Neuronal stem cell (in vitro differentiated cells): Measurements from ENCODE around the gene SORCS1.

Experiments used
- DNase-seq: peaks from one replicate; pipeline ENCODE4 v3.0.0-alpha.2; 2013; ENCODE audit warnings: low spot score
- H2AFZ ChIP-seq: one replicate; pipeline ENCODE4 v1.6.1; 2013; ENCODE audit warnings: mild to moderate bottlenecking, low read length, inconsistent platforms
- H2AK5ac ChIP-seq: 2 replicates; pipeline ENCODE4 v1.6.1; 2013; ENCODE audit warnings: low read depth, mild to moderate bottlenecking, inconsistent platforms, low read length, moderate library complexity, mixed read lengths
- H2BK120ac ChIP-seq: 2 replicates; pipeline ENCODE4 v1.6.1; 2013; ENCODE audit warnings: low read depth, mild to moderate bottlenecking, inconsistent platforms, low read length, moderate library complexity, mixed read lengths
- H2BK12ac ChIP-seq: one replicate; pipeline ENCODE4 v1.6.1; 2013; ENCODE audit warnings: low read length, inconsistent platforms
- H2BK15ac ChIP-seq: 2 replicates; pipeline ENCODE4 v1.6.1; 2013; ENCODE audit warnings: mild to moderate bottlenecking, low read length, inconsistent platforms, mixed read lengths
- H2BK5ac ChIP-seq: one replicate; pipeline ENCODE4 v1.6.1; 2013; ENCODE audit warnings: inconsistent platforms, mild to moderate bottlenecking, low read length, moderate library complexity
- H3K14ac ChIP-seq: one replicate; pipeline ENCODE4 v1.6.1; 2013; ENCODE audit warnings: low read length, inconsistent platforms
- H3K18ac ChIP-seq: 2 replicates; pipeline ENCODE4 v1.6.1; 2013; ENCODE audit warnings: low read length, inconsistent platforms
- H3K23ac ChIP-seq: 2 replicates; pipeline ENCODE4 v1.6.1; 2013; ENCODE audit warnings: low read depth, mild to moderate bottlenecking, mixed read lengths, low read length, inconsistent platforms; ENCODE audit not compliant: poor library complexity
- H3K27ac ChIP-seq: replicated peaks from 3 replicates; pipeline ENCODE4 v1.5.1; 2013; ENCODE audit warnings: low read length, inconsistent platforms
- H3K27me3 ChIP-seq, 3 experiments: 2 replicates each; pipeline ENCODE4 v1.6.1; 2013; ENCODE audit warnings: low read length in 3 of 3, mild to moderate bottlenecking in 2 of 3, inconsistent platforms in 1 of 3, low read depth in 1 of 3, mixed read lengths in 1 of 3, moderate library complexity in 1 of 3; ENCODE audit not compliant: control insufficient read depth in 3 of 3, insufficient read depth in 3 of 3
- H3K36me3 ChIP-seq, 2 donors: replicated peaks in 1 of 2; 2 replicates each; pipeline ENCODE4 v1.6.1; 2013; ENCODE audit warnings: low read length in 2 of 2; ENCODE audit not compliant: control insufficient read depth in 2 of 2, insufficient read depth in 2 of 2
- H3K4ac ChIP-seq: 2 replicates; pipeline ENCODE4 v1.6.1; 2013; ENCODE audit warnings: inconsistent platforms, mild to moderate bottlenecking, low read length, moderate library complexity
- H3K4me1 ChIP-seq, 2 donors: 1 replicate in 1 of 2; 2 replicates in 1 of 2; pipeline ENCODE4 v1.6.1; 2013; ENCODE audit warnings: low read length in 2 of 2, low read depth in 1 of 2; ENCODE audit not compliant: control insufficient read depth in 2 of 2, insufficient read depth in 1 of 2
- H3K4me2 ChIP-seq: one replicate; pipeline ENCODE4 v1.6.1; 2013; ENCODE audit warnings: mild to moderate bottlenecking, low read length, inconsistent platforms; ENCODE audit not compliant: insufficient read depth, poor library complexity, severe bottlenecking
- H3K4me3 ChIP-seq, 2 donors: 2 replicates each; pipeline ENCODE4 v1.5.1; 2013; ENCODE audit warnings: low read length in 2 of 2, mild to moderate bottlenecking in 2 of 2, inconsistent platforms in 1 of 2, moderate library complexity in 1 of 2
- H3K79me1 ChIP-seq: one replicate; pipeline ENCODE4 v1.6.1; 2013; ENCODE audit warnings: low read depth, mild to moderate bottlenecking, inconsistent platforms, low read length, moderate library complexity
- H3K9ac ChIP-seq: one replicate; pipeline ENCODE4 v1.6.1; 2013; ENCODE audit warnings: mild to moderate bottlenecking, low read depth, low read length, inconsistent platforms; ENCODE audit not compliant: poor library complexity
- H3K9me3 ChIP-seq, 2 donors: replicated peaks in 1 of 2; 2 replicates each; pipeline versions ENCODE3 to v1.6.1; 2013; ENCODE audit warnings: low read length in 2 of 2, mild to moderate bottlenecking in 2 of 2, inconsistent platforms in 1 of 2, low read depth in 1 of 2, mixed read lengths in 1 of 2, moderate library complexity in 1 of 2; ENCODE audit not compliant: control insufficient read depth in 2 of 2, insufficient read depth in 1 of 2
- H4K8ac ChIP-seq: one replicate; pipeline ENCODE4 v1.6.1; 2013; ENCODE audit warnings: low read depth, mild to moderate bottlenecking, inconsistent platforms, low read length, moderate library complexity
- H4K91ac ChIP-seq: one replicate; pipeline ENCODE4 v1.6.1; 2013; ENCODE audit warnings: low read length, low read depth, mild to moderate bottlenecking, inconsistent platforms; ENCODE audit not compliant: poor library complexity
- WGBS, 2 donors: extraction: QIAGEN DNeasy Blood & Tissue Kit; methylation state at CpG; one replicate each; pipeline ENCODE4 v1.1.7; 2013; ENCODE audit warnings: missing lambda C conversion rate in 2 of 2, mixed read lengths in 1 of 2; ENCODE audit not compliant: insufficient read length in 2 of 2, insufficient replicate concordance in 1 of 2; ENCODE audit errors: extremely low coverage in 2 of 2; 5-methylcytosine and 5-hydroxymethylcytosine counted together

Gene SORCS1

GRCh38 chr10:107056182-107056581 is 108.3 kb downstream of the SORCS1 start:
- WGBS, 2 donors = no CpG with 5 or more reads among the region's 2 CpGs

GRCh38 chr10:107054469-107055156 is 109.9 kb downstream of the SORCS1 start:
- Histone ChIP-seq H2BK5ac (no peak overlapping the region), H2BK15ac (no peak overlapping the region), H2AK5ac (no peak overlapping the region), H3K9ac (no peak overlapping the region), H3K18ac (no peak overlapping the region), H3K36me3 (no peaks in the 10 kb centered on the region), H3K27me3 (no peaks in the 10 kb centered on the region), H2AFZ (no peak overlapping the region), H4K8ac (no peak overlapping the region), H3K14ac (no peak overlapping the region), H3K79me1 (no peaks in the 10 kb centered on the region), H2BK12ac (no peak overlapping the region), H3K9me3 (no peaks in the 10 kb centered on the region), H3K27ac (no peak overlapping the region), H3K4me1 (no peaks in the 10 kb centered on the region), H2BK120ac (no peak overlapping the region), H3K23ac (no peak overlapping the region), H4K91ac (no peak overlapping the region), H3K4me2 (no peak overlapping the region), H3K4ac (no peak overlapping the region), H3K4me3 (no peak overlapping the region)
- WGBS, 2 donors = no CpG with 5 or more reads among the region's 3 CpGs
- no peak for DNase-seq

More at GRCh38 chr10:107056182-107056581, 108.3 kb downstream of the SORCS1 start:
- H3K4me3 ChIP-seq = no peak overlapping the region
- H2AK5ac ChIP-seq = no peak overlapping the region
- H4K91ac ChIP-seq = no peak overlapping the region
- H3K23ac ChIP-seq = no peak overlapping the region
- H3K9me3 ChIP-seq = no peaks in the 10 kb centered on the region
- H3K79me1 ChIP-seq = no peaks in the 10 kb centered on the region
- H4K8ac ChIP-seq = no peak overlapping the region
- no peak for DNase-seq
- no peak overlapping the region for H3K4ac ChIP-seq
- H2BK12ac ChIP-seq = no peak overlapping the region
- H3K18ac ChIP-seq = no peak overlapping the region
- H2BK15ac ChIP-seq = no peak overlapping the region
- H3K36me3 ChIP-seq = no peaks in the 10 kb centered on the region
- H2AFZ ChIP-seq = no peak overlapping the region
- H3K4me2 ChIP-seq = no peak overlapping the region
- H2BK120ac ChIP-seq = no peak overlapping the region
- H3K9ac ChIP-seq = no peak overlapping the region
- H3K27ac ChIP-seq = no peak overlapping the region
- H3K14ac ChIP-seq = no peak overlapping the region
- no peaks in the 10 kb centered on the region for H3K27me3 ChIP-seq
- no peaks in the 10 kb centered on the region for H3K4me1 ChIP-seq
- H2BK5ac ChIP-seq = no peak overlapping the region

GRCh38 chr10:107051769-107052168 is 112.7 kb downstream of the SORCS1 start:
- Histone ChIP-seq H3K9me3 (no peaks in the 10 kb centered on the region), H2AFZ (no peak overlapping the region), H2BK12ac (no peak overlapping the region), H3K4me1 (no peaks in the 10 kb centered on the region), H4K8ac (no peak overlapping the region), H3K27ac (no peak overlapping the region), H3K14ac (no peak overlapping the region), H3K18ac (no peak overlapping the region), H3K27me3 (no peaks in the 10 kb centered on the region), H2BK120ac (no peak overlapping the region), H3K9ac (no peak overlapping the region), H3K4me3 (no peak overlapping the region), H2BK15ac (no peak overlapping the region), H3K4ac (no peak overlapping the region), H3K79me1 (no peaks in the 10 kb centered on the region), H2AK5ac (no peak overlapping the region), H2BK5ac (no peak overlapping the region), H3K23ac (no peak overlapping the region), H4K91ac (no peak overlapping the region), H3K4me2 (no peak overlapping the region), H3K36me3 (no peaks in the 10 kb centered on the region)
- no CpG with 5 or more reads among the region's 1 CpG for WGBS, 2 donors
- no peak for DNase-seq

GRCh38 chr10:107043461-107043860 is 121.0 kb downstream of the SORCS1 start:
- no CpG with 5 or more reads among the region's 3 CpGs for WGBS, 2 donors
- no peak for DNase-seq
- Histone ChIP-seq H2BK5ac (no peak overlapping the region), H2BK12ac (no peak overlapping the region), H3K4me2 (no peak overlapping the region), H3K23ac (no peak overlapping the region), H2BK120ac (no peak overlapping the region), H3K4ac (no peak overlapping the region), H3K4me1 (no peaks in the 10 kb centered on the region), H3K9me3 (no peaks in the 10 kb centered on the region), H2AFZ (no peak overlapping the region), H3K27ac (no peak overlapping the region), H3K18ac (no peak overlapping the region), H3K79me1 (no peaks in the 10 kb centered on the region), H2AK5ac (no peak overlapping the region), H3K4me3 (no peak overlapping the region), H3K27me3 (no peaks in the 10 kb centered on the region), H2BK15ac (no peak overlapping the region), H3K36me3 (no peaks in the 10 kb centered on the region), H4K91ac (no peak overlapping the region), H3K14ac (no peak overlapping the region), H3K9ac (no peak overlapping the region), H4K8ac (no peak overlapping the region)
